Measurements from ENCODE around the gene KRTAP4-7.

- TF ChIP-seq CTCF (IDR thresholded peaks at IDR 0.05) (no peak), EP300 (IDR thresholded peaks at IDR 0.05) (no peak)
Observed at GRCh38 chr17:41064301-41064700, 19.6 kb upstream of the KRTAP4-7 start.

Data from stomach (tissue), 4 donors.